KOPT-K1 (cell line): ENCODE data around the gene HAPLN3.

Experiments used
- H3K27ac ChIP-seq: fragments of 200-600 bp; sonication (generic); 2 replicates; pipeline ENCODE4 v1.5.1; 2016; ENCODE audit warnings: antibody characterized with exemption, mild to moderate bottlenecking, low read depth, low read length; ENCODE audit not compliant: poor library complexity, severe bottlenecking
- H3K36me3 ChIP-seq: fragments of 200-600 bp; sonication (generic); 2 replicates; pipeline ENCODE4 v1.5.1; 2017; ENCODE audit warnings: antibody characterized with exemption, mild to moderate bottlenecking, low read length, moderate library complexity; ENCODE audit not compliant: insufficient read depth
- H3K9me3 ChIP-seq: fragments of 200-600 bp; sonication (generic); 2 replicates; pipeline ENCODE4 v1.5.1; 2017; ENCODE audit warnings: antibody characterized with exemption, low read length, mild to moderate bottlenecking; ENCODE audit not compliant: insufficient read depth, poor library complexity, severe bottlenecking

The HAPLN3 gene

GRCh38 chr15:88839961-88840360 lies 55.4 kb downstream of the HAPLN3 start:
- Histone ChIP-seq H3K27ac (no peak overlapping the region), H3K9me3 (no peaks in the 10 kb centered on the region), H3K36me3 (no peaks in the 10 kb centered on the region)

DNA sequence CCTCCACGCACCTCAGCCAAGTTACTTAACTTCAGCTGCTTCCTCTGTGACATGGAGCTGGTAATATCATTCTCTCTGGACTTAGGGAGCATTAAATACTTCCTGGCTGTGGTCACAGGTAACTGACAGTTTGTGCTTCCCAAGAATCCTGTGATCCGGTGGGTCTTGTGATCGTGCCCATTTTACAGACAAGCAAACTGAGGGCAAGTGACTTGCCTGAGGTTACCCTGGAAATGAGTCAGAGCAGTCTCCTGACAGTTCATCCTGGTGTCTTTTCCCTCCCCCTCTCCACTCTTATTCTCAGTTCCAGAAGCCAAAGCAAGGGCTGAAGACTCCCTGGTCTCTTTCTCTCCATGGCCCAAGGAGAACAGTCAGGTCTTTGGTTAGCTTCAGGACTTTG lies 56.2 kb downstream of the HAPLN3 start:
- no peaks in the 10 kb centered on the region for H3K36me3 ChIP-seq
- no peaks in the 10 kb centered on the region for H3K9me3 ChIP-seq
- no peak overlapping the region for H3K27ac ChIP-seq

- Histone ChIP-seq H3K36me3 (no peaks in the 10 kb centered on the region), H3K9me3 (no peaks in the 10 kb centered on the region), H3K27ac (no peak overlapping the region)
Observed at GRCh38 chr15:88838667-88839066, 56.7 kb downstream of the HAPLN3 start.

- H3K36me3 ChIP-seq, result no peaks in the 10 kb centered on the region
- no peak overlapping the region for H3K27ac ChIP-seq
- H3K9me3 ChIP-seq, result no peaks in the 10 kb centered on the region
Observed at GRCh38 chr15:88835646-88836045, 59.7 kb downstream of the HAPLN3 start.

DNA sequence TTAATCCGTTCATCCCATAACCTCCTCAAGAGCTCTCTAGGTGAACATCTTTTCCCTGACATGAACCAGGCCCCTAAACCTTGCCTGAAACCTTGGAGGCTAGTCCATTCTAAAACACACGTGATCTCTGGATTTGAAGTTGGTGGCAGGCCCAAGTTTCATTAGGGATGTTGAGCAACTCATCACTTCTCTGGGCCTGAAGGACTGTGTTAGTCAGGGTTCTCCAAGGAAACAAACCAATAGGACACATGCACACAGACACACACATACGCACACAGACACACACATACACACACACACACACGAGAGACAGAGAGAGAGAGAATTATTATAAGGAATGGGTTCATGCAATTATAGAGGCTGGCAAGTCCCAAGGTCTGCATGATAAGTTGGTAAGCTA lies 60.2 kb downstream of the HAPLN3 start:
- Histone ChIP-seq H3K9me3 (no peaks in the 10 kb centered on the region), H3K36me3 (no peaks in the 10 kb centered on the region), H3K27ac (no peak overlapping the region)

- Histone ChIP-seq H3K27ac (no peak overlapping the region), H3K9me3 (no peaks in the 10 kb centered on the region), H3K36me3 (no peaks in the 10 kb centered on the region)
Observed at GRCh38 chr15:88834211-88834812, 61.0 kb downstream of the HAPLN3 start.

DNA sequence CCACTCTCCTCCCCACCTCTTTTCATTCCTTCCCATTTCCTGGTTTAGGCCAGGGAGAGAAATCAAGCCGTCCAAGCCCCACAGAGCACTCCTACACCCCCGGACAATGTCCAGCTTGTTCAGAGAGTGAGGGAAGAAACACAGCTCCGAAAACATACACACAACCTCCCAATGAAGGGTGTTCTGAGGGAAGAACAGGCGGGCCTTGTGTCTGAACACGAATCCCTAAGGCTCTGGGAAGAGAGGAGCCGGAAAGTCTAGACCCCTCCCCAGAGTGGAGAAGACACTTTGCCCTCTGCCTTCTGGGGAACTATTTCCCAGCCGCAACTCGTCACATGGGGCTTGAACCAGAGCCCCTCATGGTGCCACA lies 61.6 kb downstream of the HAPLN3 start:
- Histone ChIP-seq H3K36me3 (no peaks in the 10 kb centered on the region), H3K9me3 (no peaks in the 10 kb centered on the region), H3K27ac (no peak overlapping the region)

- Histone ChIP-seq H3K9me3 (no peaks in the 10 kb centered on the region), H3K27ac (no peak overlapping the region), H3K36me3 (no peaks in the 10 kb centered on the region)
Observed at GRCh38 chr15:88832820-88833730, 62.3 kb downstream of the HAPLN3 start.

- H3K9me3 ChIP-seq, result no peaks in the 10 kb centered on the region
- no peaks in the 10 kb centered on the region for H3K36me3 ChIP-seq
- H3K27ac ChIP-seq, result no peak overlapping the region
Observed at GRCh38 chr15:88830016-88830415, 65.3 kb downstream of the HAPLN3 start.

GRCh38 chr15:88828791-88829190 lies 66.6 kb downstream of the HAPLN3 start:
- Histone ChIP-seq H3K9me3 (no peaks in the 10 kb centered on the region), H3K27ac (no peak overlapping the region), H3K36me3 (no peaks in the 10 kb centered on the region)
